Large intestine (tissue), 3 donors: ENCODE measurements around the gene SLC39A10. TPM values are rescaled to one million over a fixed set of nuclear protein-coding genes. Genes with fewer than 3 reads are reported as not detected.

Experiments used
- DNase-seq, 2 donors: peaks; one replicate each; pipeline versions ENCODE4 v3.0.0 to v3.0.0-alpha.2; 2013
- H3K27ac ChIP-seq: one replicate; pipeline ENCODE4 v1.5.1; 2013; ENCODE audit warnings: low read length
- H3K27me3 ChIP-seq: 2 replicates; pipeline ENCODE4 v1.6.1; 2013; ENCODE audit warnings: low read length; ENCODE audit not compliant: control insufficient read depth, insufficient read depth
- H3K36me3 ChIP-seq: 2 replicates; pipeline ENCODE4 v1.6.1; 2013; ENCODE audit warnings: low read length; ENCODE audit not compliant: control insufficient read depth, insufficient read depth
- H3K4me1 ChIP-seq: one replicate; pipeline ENCODE4 v1.6.1; 2013; ENCODE audit warnings: low read length; ENCODE audit not compliant: control insufficient read depth, insufficient read depth
- H3K4me3 ChIP-seq: one replicate; pipeline ENCODE4 v1.5.1; 2013; ENCODE audit warnings: low read length
- H3K9me3 ChIP-seq: one replicate; pipeline ENCODE4 v1.6.1; 2013; ENCODE audit warnings: mild to moderate bottlenecking, low read depth, low read length, moderate library complexity; ENCODE audit not compliant: control insufficient read depth
- WGBS: methylation state at CpG from one replicate; pipeline ENCODE4 v1.1.5; 2013; ENCODE audit warnings: low lambda C conversion rate; ENCODE audit not compliant: insufficient coverage; 5-methylcytosine and 5-hydroxymethylcytosine counted together
- polyA plus RNA-seq: library from polyadenylated mRNA; unstranded; fragments of 120-200 nt; gene quantifications from one replicate; pipeline ENCODE4 v1.2.1, GENCODE V29; 2013

The SLC39A10 gene
- polyA plus RNA-seq, 1 donor, result 28.5 TPM

- H3K27ac ChIP-seq, result no peak overlapping the region
- no peaks in the 10 kb centered on the region for H3K36me3 ChIP-seq
- no peak for DNase-seq
- H3K4me3 ChIP-seq, result no peak overlapping the region
- H3K4me1 ChIP-seq, result no peaks in the 10 kb centered on the region
- no peaks in the 10 kb centered on the region for H3K9me3 ChIP-seq
- H3K27me3 ChIP-seq, result no peaks in the 10 kb centered on the region
Measured at GRCh38 chr2:195670191-195670590, 13.2 kb downstream of the SLC39A10 start.

- H3K27ac ChIP-seq, result no peak overlapping the region
- H3K9me3 ChIP-seq, result no peaks in the 10 kb centered on the region
- no peaks in the 10 kb centered on the region for H3K4me1 ChIP-seq
- no peak for DNase-seq
- WGBS, result no CpG with 5 or more reads among the region's 4 CpGs
- H3K4me3 ChIP-seq, result no peak overlapping the region
- no peaks in the 10 kb centered on the region for H3K27me3 ChIP-seq
- no peaks in the 10 kb centered on the region for H3K36me3 ChIP-seq
Measured at GRCh38 chr2:195671563-195671962, 14.5 kb downstream of the SLC39A10 start.

- H3K27me3 ChIP-seq, result no peaks in the 10 kb centered on the region
- no peak for DNase-seq
- H3K9me3 ChIP-seq, result no peaks in the 10 kb centered on the region
Measured at GRCh38 chr2:195672674-195673073, 15.6 kb downstream of the SLC39A10 start.

GRCh38 chr2:195674491-195675221, 17.6 kb downstream of the SLC39A10 start:
- Histone ChIP-seq H3K4me3 (no peak overlapping the region), H3K4me1 (no peaks in the 10 kb centered on the region), H3K27me3 (no peaks in the 10 kb centered on the region), H3K36me3 (no peaks in the 10 kb centered on the region), H3K9me3 (no peaks in the 10 kb centered on the region), H3K27ac (no peak overlapping the region)
- DNase-seq, result no peak
- no CpG with 5 or more reads among the region's 4 CpGs for WGBS

More at GRCh38 chr2:195672674-195673073, 15.6 kb downstream of the SLC39A10 start:
- Histone ChIP-seq H3K36me3 (no peaks in the 10 kb centered on the region), H3K27ac (no peak overlapping the region), H3K4me1 (no peaks in the 10 kb centered on the region), H3K4me3 (no peak overlapping the region)
- WGBS, result 81% methylated on average over 3 of the region's 4 CpGs

- Histone ChIP-seq H3K9me3 (no peaks in the 10 kb centered on the region), H3K4me3 (no peak overlapping the region), H3K27me3 (no peaks in the 10 kb centered on the region), H3K27ac (no peak overlapping the region), H3K36me3 (peaks cover 8% of the 10 kb centered on the region), H3K4me1 (no peaks in the 10 kb centered on the region)
- no peak for DNase-seq
- WGBS, result no CpG with 5 or more reads among the region's 7 CpGs
Measured at GRCh38 chr2:195675783-195676427, 18.9 kb downstream of the SLC39A10 start.

GRCh38 chr2:195677290-195677689, 20.3 kb downstream of the SLC39A10 start:
- DNase-seq, result no peak
- Histone ChIP-seq H3K36me3 (peaks cover 8% of the 10 kb centered on the region), H3K9me3 (no peaks in the 10 kb centered on the region), H3K27me3 (no peaks in the 10 kb centered on the region), H3K4me3 (no peak overlapping the region), H3K27ac (no peak overlapping the region), H3K4me1 (no peaks in the 10 kb centered on the region)
- WGBS, result no CpG with 5 or more reads among the region's 2 CpGs

GRCh38 chr2:195677884-195678283, 20.9 kb downstream of the SLC39A10 start:
- Histone ChIP-seq H3K4me3 (no peak overlapping the region), H3K4me1 (no peaks in the 10 kb centered on the region), H3K36me3 (peaks cover 8% of the 10 kb centered on the region), H3K9me3 (no peaks in the 10 kb centered on the region), H3K27me3 (no peaks in the 10 kb centered on the region), H3K27ac (no peak overlapping the region)
- no peak for DNase-seq
- no CpG with 5 or more reads among the region's 2 CpGs for WGBS

GRCh38 chr2:195682077-195682476, 25.1 kb downstream of the SLC39A10 start:
- Histone ChIP-seq H3K9me3 (no peaks in the 10 kb centered on the region), H3K36me3 (peaks cover 10% of the 10 kb centered on the region), H3K4me3 (no peak overlapping the region), H3K4me1 (no peaks in the 10 kb centered on the region), H3K27me3 (no peaks in the 10 kb centered on the region), H3K27ac (no peak overlapping the region)
- WGBS, result 100% methylated on average over 1 of the region's 1 CpG
- no peak for DNase-seq

- peaks cover 10% of the 10 kb centered on the region for H3K36me3 ChIP-seq
- no peak overlapping the region for H3K27ac ChIP-seq
- no peak overlapping the region for H3K4me3 ChIP-seq
- DNase-seq, result no peak
- no peaks in the 10 kb centered on the region for H3K27me3 ChIP-seq
- no peaks in the 10 kb centered on the region for H3K9me3 ChIP-seq
- H3K4me1 ChIP-seq, result no peaks in the 10 kb centered on the region
- 60% methylated on average over 1 of the region's 3 CpGs for WGBS
Measured at GRCh38 chr2:195683174-195683573, 26.1 kb downstream of the SLC39A10 start.

- H3K4me3 ChIP-seq, result no peak overlapping the region
- H3K9me3 ChIP-seq, result no peaks in the 10 kb centered on the region
- DNase-seq, result no peak
- no peaks in the 10 kb centered on the region for H3K4me1 ChIP-seq
- H3K27ac ChIP-seq, result no peak overlapping the region
- H3K27me3 ChIP-seq, result no peaks in the 10 kb centered on the region
- peaks cover 2% of the 10 kb centered on the region for H3K36me3 ChIP-seq
Measured at GRCh38 chr2:195686564-195686963, 29.5 kb downstream of the SLC39A10 start.
